HepG2 (cell line): ENCODE results near the gene PGA4. TPM values are rescaled to one million over a fixed set of nuclear protein-coding genes. Genes with fewer than 3 reads are reported as not detected.

ENCODE experiments used
- ATAC-seq: fragments of 200-7000 bp; cut with Tn5 transposase; 3 replicates; pipeline ENCODE4 v1.9.1; 2020; ENCODE audit warnings: mild to moderate bottlenecking, moderate library complexity
- BruUV-seq: library from RNA; stranded (reverse); fragments of 400-500 nt; replicated peaks from 2 replicates; lab custom pipeline; 2021; lab: Mats Ljungman, UMichigan
- CTCF ChIA-PET: fragments of 300-600 bp; formaldehyde crosslinking; extraction: SDS; loops from one replicate; lab custom pipeline; 2021; ENCODE audit warnings: low total read pairs, inconsistent platforms, low intra/inter-chr PET ratio; lab: Yijun Ruan, JAX
- POLR2A ChIA-PET: fragments of 350-600 bp; sonication (Branson Sonifier 250); formaldehyde crosslinking; loops from one replicate; lab custom pipeline; 2020; ENCODE audit warnings: antibody characterized with exemption, inconsistent platforms; lab: Yijun Ruan, JAX
- DNase-seq: peaks from one replicate; pipeline ENCODE4 v3.0.0-alpha.2; 2015; ENCODE audit warnings: low spot score
- FAIRE-seq: peaks from 3 replicates; lab custom pipeline; 2011; peaks lifted over from hg19 to GRCh38; lab: Jason Lieb, UNC
- H2AFZ ChIP-seq: one replicate; pipeline ENCODE4 v1.6.1; 2011; ENCODE audit warnings: low read length, inconsistent platforms
- H3K27ac ChIP-seq: fragments of 300-600 bp; 3 replicates; pipeline ENCODE4 v1.8.0; 2011; ENCODE audit warnings: mixed run types, mild to moderate bottlenecking, mixed read lengths, low read length, inconsistent platforms; ENCODE audit not compliant: insufficient read depth; ENCODE audit errors: extremely low read length
- H3K27me3 ChIP-seq, 2 experiments: fragments of 200-600 bp in 1 of 2; 2 replicates in 1 of 2; 3 replicates in 1 of 2; pipeline versions ENCODE4 v1.6.0 to v1.8.0; 2011; ENCODE audit warnings: low read length in 2 of 2, mild to moderate bottlenecking in 2 of 2, moderate library complexity in 2 of 2, inconsistent platforms in 1 of 2; ENCODE audit not compliant: insufficient read depth in 2 of 2, control insufficient read depth in 1 of 2
- H3K36me3 ChIP-seq, 2 experiments: fragments of 200-600 bp in 1 of 2; replicated peaks in 1 of 2; 2 replicates in 1 of 2; 3 replicates in 1 of 2; pipeline versions ENCODE4 v1.5.1 to v1.8.0; 2011; ENCODE audit warnings: low read length in 2 of 2, inconsistent platforms in 1 of 2; ENCODE audit not compliant: insufficient read depth in 2 of 2, control insufficient read depth in 1 of 2
- H3K4me1 ChIP-seq: 2 replicates; pipeline ENCODE4 v1.5.1; 2012; ENCODE audit warnings: low read length, inconsistent platforms; ENCODE audit not compliant: insufficient read depth
- H3K4me2 ChIP-seq: 2 replicates; pipeline ENCODE4 v1.6.0; 2011; ENCODE audit warnings: low read depth, low read length, inconsistent platforms
- H3K4me3 ChIP-seq, 3 experiments: fragments of 200-600 bp in 1 of 3; sonication (generic), shearing (Covaris generic) in 1 of 3; replicated peaks in 1 of 3; 2 replicates each; pipeline ENCODE4 v1.5.1; 2011 to 2016; ENCODE audit warnings: low read length in 3 of 3, inconsistent platforms in 2 of 3, low read depth in 2 of 3, mild to moderate bottlenecking in 2 of 3, control low read depth in 1 of 3, mixed read lengths in 1 of 3; ENCODE audit not compliant: insufficient read depth in 1 of 3
- H3K79me2 ChIP-seq: one replicate; pipeline ENCODE4 v1.6.1; 2011; ENCODE audit warnings: low read length, inconsistent platforms; ENCODE audit not compliant: insufficient read depth
- H3K9ac ChIP-seq: 2 replicates; pipeline ENCODE4 v1.6.0; 2011; ENCODE audit warnings: mild to moderate bottlenecking, low read depth, low read length, inconsistent platforms; ENCODE audit not compliant: insufficient read depth
- H3K9me3 ChIP-seq: 2 replicates; pipeline ENCODE4 v1.5.1; 2012; ENCODE audit warnings: mild to moderate bottlenecking, low read length
- H4K20me1 ChIP-seq: 2 replicates; pipeline ENCODE4 v1.6.0; 2011; ENCODE audit warnings: inconsistent platforms, mild to moderate bottlenecking, low read length, moderate library complexity; ENCODE audit not compliant: insufficient read depth
- ADNP ChIP-seq: sonication (generic); formaldehyde crosslinking; IDR thresholded peaks from 2 replicates; pipeline ENCODE4 v1.4.0; 2020; ENCODE audit warnings: missing genetic modification reagents
- AHR ChIP-seq: IDR thresholded peaks from 2 replicates; pipeline ENCODE4 v1.6.1; 2018; ENCODE audit warnings: missing genetic modification reagents, missing compliant biosample characterization
- DPF2 ChIP-seq: sonication (generic); formaldehyde crosslinking; IDR thresholded peaks from 2 replicates; pipeline ENCODE4 v1.4.0; 2020; ENCODE audit warnings: mild to moderate bottlenecking, low read depth, missing genetic modification reagents, borderline replicate concordance
- HNRNPLL ChIP-seq: fragments of 200-400 bp; formaldehyde crosslinking; IDR thresholded peaks from 2 replicates; pipeline ENCODE4 v1.6.1; 2017; ENCODE audit warnings: mild to moderate bottlenecking, low read depth, low read length; ENCODE audit not compliant: poor library complexity, severe bottlenecking
- KDM5B ChIP-seq: sonication (generic); formaldehyde crosslinking; IDR thresholded peaks from 2 replicates; pipeline ENCODE4 v1.4.0; 2020; ENCODE audit warnings: missing genetic modification reagents, mild to moderate bottlenecking, borderline replicate concordance
- POLR2A ChIP-seq, 2 experiments: IDR thresholded peaks; 2 replicates each; pipeline ENCODE4 v1.6.1; 2011; ENCODE audit warnings: low read depth in 2 of 2, low read length in 2 of 2, mild to moderate bottlenecking in 1 of 2, moderate library complexity in 1 of 2; ENCODE audit not compliant: insufficient read depth in 1 of 2
- POLR2AphosphoS2 ChIP-seq: IDR thresholded peaks from 2 replicates; pipeline ENCODE4 v1.6.1; 2011; ENCODE audit warnings: low read depth, low read length, improper control_type of control experiment
- U2AF1 ChIP-seq: fragments of 200-400 bp; formaldehyde crosslinking; optimal IDR thresholded peaks from 2 replicates; pipeline ENCODE3; 2017; ENCODE audit warnings: mild to moderate bottlenecking, low read depth, low read length
- ZMYM3 ChIP-seq: sonication (generic); formaldehyde crosslinking; IDR thresholded peaks from 2 replicates; pipeline ENCODE4 v1.5.1; 2020; ENCODE audit warnings: mild to moderate bottlenecking, missing genetic modification reagents
- ZNF629 ChIP-seq: sonication (generic); formaldehyde crosslinking; conservative IDR thresholded peaks from 2 replicates; pipeline ENCODE4 v1.5.0; 2020; ENCODE audit warnings: missing genetic modification reagents
- WGBS: methylation state at CpG from one replicate; pipeline ENCODE4 v1.1.6; 2017; ENCODE audit warnings: low lambda C conversion rate; 5-methylcytosine and 5-hydroxymethylcytosine counted together
- in situ Hi-C: cut with HindIII; loops from 2 replicates; pipeline ENCODE4 v1.10.0; 2017; ENCODE audit warnings: low pct_unique_long_range_greater_than_20kb; ENCODE audit not compliant: extremely low pct_ligation_motif_present
- intact Hi-C: fragments of 100-400 bp; cut with micrococcal nuclease; formaldehyde crosslinking; loops from one replicate; pipeline ENCODE4 v1.10.0; 2022; ENCODE audit not compliant: unreplicated experiment
- polyA plus RNA-seq, 8 experiments: library from polyadenylated mRNA; depleted of rRNA in 3 of 8; stranded (reverse) in 7 of 8; unstranded in 1 of 8; fragments of >200 nt; fragmentation: Illumina TruSeq in 4 of 8; extraction: Trizol in 4 of 8; gene quantifications; 2 replicates each; pipeline versions ENCODE4 v1.2.1 to v1.2.3, GENCODE V29; 2011 to 2016; ENCODE audit warnings: low read depth in 4 of 8, missing spikeins in 1 of 8, mixed read lengths in 1 of 8; ENCODE audit not compliant: insufficient read depth in 1 of 8
- total RNA-seq, 5 experiments: library from RNA; depleted of rRNA; stranded (reverse); fragments of >200 nt; fragmentation: Illumina TruSeq; extraction: Trizol; gene quantifications; 2 replicates each; pipeline ENCODE4 v1.2.3, GENCODE V29; 2016; ENCODE audit warnings: low read depth in 1 of 5

PGA4 gene
- total and polyA plus RNA-seq, 2 of the 13 experiments (the other 11 are each of a cell fraction or from before 2014, with no cell fraction given) = not detected

- Histone ChIP-seq H3K4me2 (no peak overlapping the region), H3K27ac (no peak overlapping the region), H3K4me1 (peaks cover 16% of the 10 kb centered on the region), H3K4me3 (no peak overlapping the region), H4K20me1 (peaks cover 5% of the 10 kb centered on the region; the same call in 1 of the 2 replicates), H2AFZ (no peak overlapping the region), H3K27me3 (no peaks in the 10 kb centered on the region), H3K36me3 (peaks cover 11 to 50% of the 10 kb centered on the region in 2 experiments), H3K79me2 (no peaks in the 10 kb centered on the region), H3K9me3 (no peaks in the 10 kb centered on the region), H3K9ac (no peak overlapping the region)
- ATAC-seq = no peak
- over 99% methylated on average over 6 of the region's 6 CpGs for WGBS
- ChIA-PET POLR2A (no interaction called here), CTCF (no interaction called here)
- BruUV-seq = no TSS peak
- in situ Hi-C loops (no loop called here), intact Hi-C loops (loop anchor here (10.0 kb wide), 2 partner anchors 75 to 125 kb away; partner anchors contain the start of genes DDB1 and TKFC)
- TF ChIP-seq AHR (CRISPR knock-in tag) = no peak
- TF ChIP-seq POLR2A (IDR thresholded peaks at IDR 0.05; ENCODE audit: insufficient read depth in 1 of 2, low read depth in 2 of 2, low read length in 2 of 2) = 0 out of 4 replicates have a peak, but pooled peaks of 1 of the 2 experiments have one; percentile 27
- TF ChIP-seq POLR2AphosphoS2 = 0 out of 2 replicates have a peak, but pooled peaks have one; percentile 29
- TF ChIP-seq ZMYM3 = peak; percentile 86
- TF ChIP-seq KDM5B (CRISPR knock-in tag) = no peak
- 0 out of 2 replicates have a peak, but pooled peaks have one; percentile 53 for TF ChIP-seq ADNP (CRISPR knock-in tag)
- peak; percentile 96 for TF ChIP-seq ZNF629 (CRISPR knock-in tag)
- TF ChIP-seq HNRNPLL = no peak
- FAIRE-seq = no peak
- no peak for DNase-seq
Observed at GRCh38 chr11:61259363-61259762, 37.2 kb downstream of the PGA4 start.

GRCh38 chr11:61264371-61264770 lies 42.2 kb downstream of the PGA4 start:
- peak overlapping the region; percentile 77 for H3K27ac ChIP-seq
- no peaks in the 10 kb centered on the region for H3K27me3 ChIP-seq
- 0 out of 4 replicates have a peak, but pooled peaks of 1 of the 2 experiments have one; percentile 17 for TF ChIP-seq POLR2A (IDR thresholded peaks at IDR 0.05; ENCODE audit: insufficient read depth in 1 of 2, low read depth in 2 of 2, low read length in 2 of 2)
- TF ChIP-seq DPF2 (CRISPR knock-in tag) = no peak
- no peak for TF ChIP-seq U2AF1
- DNase-seq (no peak), ATAC-seq (no peak), FAIRE-seq (no peak)
- no peak overlapping the region for H3K9ac ChIP-seq
- no peak overlapping the region for H2AFZ ChIP-seq
- H3K36me3 ChIP-seq = peaks cover 3 to 47% of the 10 kb centered on the region in 2 experiments
- no peaks in the 10 kb centered on the region for H3K9me3 ChIP-seq
- H3K4me3 ChIP-seq = no peak overlapping the region
- H3K79me2 ChIP-seq = no peaks in the 10 kb centered on the region
- CTCF ChIA-PET = no interaction called here
- WGBS = 94% methylated on average over 6 of the region's 6 CpGs
- in situ Hi-C loops (no loop called here), intact Hi-C loops (no loop called here)
- no TSS peak for BruUV-seq
- POLR2A ChIA-PET = no interaction called here
- H4K20me1 ChIP-seq = no peaks in the 10 kb centered on the region
- H3K4me1 ChIP-seq = peaks cover 66% of the 10 kb centered on the region
- H3K4me2 ChIP-seq = no peak overlapping the region
